H1 (cell line): Measurements from ENCODE around the gene PSMC5. TPM values are rescaled to one million over a fixed set of nuclear protein-coding genes. Genes with fewer than 3 reads are reported as not detected.
A peak's percentile ranks its signal among the peaks of the same experiment; 100 is the strongest.

ENCODE experiments used
- CTCF ChIA-PET: fragments of 300-600 bp; sonication (Branson Sonifier 250); formaldehyde crosslinking; loops from one replicate; lab custom pipeline; 2021; ENCODE audit not compliant: partially characterized antibody; lab: Charles Lee
- POLR2A ChIA-PET: fragments of 300-600 bp; sonication (Branson Sonifier 250); formaldehyde crosslinking; loops from one replicate; lab custom pipeline; 2021; ENCODE audit warnings: inconsistent platforms; ENCODE audit not compliant: partially characterized antibody; lab: Charles Lee
- DNase-seq, 2 experiments: peaks; one replicate each; pipeline versions ENCODE4 v3.0.0 to v3.0.0-alpha.2; 2010 to 2022; ENCODE audit warnings: low spot score in 2 of 2, low read depth in 1 of 2, mixed read lengths in 1 of 2
- FAIRE-seq: peaks from 2 replicates; lab custom pipeline; 2011; peaks lifted over from hg19 to GRCh38; lab: Jason Lieb, UNC
- H2AFZ ChIP-seq: 2 replicates; pipeline ENCODE4 v1.8.1; 2012; ENCODE audit warnings: low read length, inconsistent platforms
- H2AK5ac ChIP-seq: 2 replicates; pipeline ENCODE4 v1.6.1; 2013; ENCODE audit warnings: low read depth, low read length
- H2BK120ac ChIP-seq: replicated peaks from 2 replicates; pipeline ENCODE3; 2013; ENCODE audit warnings: low read depth, low read length, inconsistent platforms
- H2BK12ac ChIP-seq: 2 replicates; pipeline ENCODE4 v1.6.1; 2013; ENCODE audit warnings: low read depth, low read length
- H2BK15ac ChIP-seq: 2 replicates; pipeline ENCODE4 v1.6.1; 2013; ENCODE audit warnings: low read length
- H2BK20ac ChIP-seq: 2 replicates; pipeline ENCODE4 v1.6.1; 2013; ENCODE audit warnings: low read length
- H2BK5ac ChIP-seq: 2 replicates; pipeline ENCODE4 v1.6.1; 2013; ENCODE audit warnings: low read depth, low read length
- H3K14ac ChIP-seq: 2 replicates; pipeline ENCODE4 v1.6.1; 2013; ENCODE audit warnings: inconsistent platforms; ENCODE audit not compliant: insufficient read length
- H3K18ac ChIP-seq: 2 replicates; pipeline ENCODE4 v1.6.1; 2013; ENCODE audit warnings: low read length; ENCODE audit errors: extremely low read depth
- H3K23ac ChIP-seq: 2 replicates; pipeline ENCODE4 v1.6.1; 2013; ENCODE audit warnings: inconsistent platforms; ENCODE audit not compliant: insufficient read length
- H3K23me2 ChIP-seq: 2 replicates; pipeline ENCODE4 v1.6.1; 2013; ENCODE audit warnings: low read depth, low read length
- H3K27ac ChIP-seq: 2 replicates; pipeline ENCODE4 v1.6.1; 2011; ENCODE audit warnings: low read depth, low read length, inconsistent platforms
- H3K27me3 ChIP-seq, 4 experiments: replicated peaks in 1 of 4; 1 replicate in 1 of 4; 2 replicates in 3 of 4; pipeline versions ENCODE4 v1.6.1 to v1.8.1; 2011 to 2013; ENCODE audit warnings: low read length in 3 of 4, mild to moderate bottlenecking in 3 of 4, inconsistent platforms in 2 of 4, mixed read lengths in 2 of 4, moderate library complexity in 1 of 4; ENCODE audit not compliant: control insufficient read depth in 3 of 4, insufficient read depth in 3 of 4; ENCODE audit errors: extremely low read depth in 1 of 4
- H3K36me3 ChIP-seq, 4 experiments: 2 replicates each; pipeline versions ENCODE4 v1.6.1 to v1.8.1; 2011 to 2013; ENCODE audit warnings: mild to moderate bottlenecking in 4 of 4, low read length in 3 of 4, moderate library complexity in 2 of 4, control low read depth in 1 of 4, inconsistent platforms in 1 of 4; ENCODE audit not compliant: insufficient read depth in 4 of 4, control insufficient read depth in 2 of 4
- H3K4ac ChIP-seq: replicated peaks from 2 replicates; pipeline ENCODE3; 2013; ENCODE audit warnings: low read length, low read depth, mixed read lengths, inconsistent platforms; ENCODE audit not compliant: insufficient read length
- H3K4me1 ChIP-seq, 4 experiments: replicated peaks in 1 of 4; 1 replicate in 1 of 4; 2 replicates in 3 of 4; pipeline versions ENCODE4 v1.6.1 to v1.8.1; 2011 to 2013; ENCODE audit warnings: low read length in 3 of 4, inconsistent platforms in 2 of 4, mixed read lengths in 1 of 4; ENCODE audit not compliant: insufficient read depth in 4 of 4, control insufficient read depth in 3 of 4
- H3K4me2 ChIP-seq, 2 experiments: 2 replicates each; pipeline versions ENCODE4 v1.6.1 to v1.8.1; 2011 to 2013; ENCODE audit warnings: low read depth in 2 of 2, low read length in 2 of 2, control low read depth in 1 of 2, inconsistent platforms in 1 of 2, mild to moderate bottlenecking in 1 of 2; ENCODE audit not compliant: insufficient read depth in 1 of 2
- H3K4me3 ChIP-seq, 4 experiments: fragments of 200-600, 300-600 bp in 1 of 4; sonication (generic), shearing (Covaris generic), sonication (Bioruptor Twin) in 1 of 4; 2 replicates each; pipeline versions ENCODE4 v1.5.1 to v1.8.1; 2011 to 2016; ENCODE audit warnings: low read length in 4 of 4, low read depth in 3 of 4, control low read depth in 2 of 4, inconsistent platforms in 2 of 4, mild to moderate bottlenecking in 2 of 4, mixed read lengths in 1 of 4, moderate library complexity in 1 of 4; ENCODE audit not compliant: insufficient read depth in 2 of 4; ENCODE audit errors: extremely low read depth in 1 of 4
- H3K56ac ChIP-seq: replicated peaks from 2 replicates; pipeline ENCODE3; 2013; ENCODE audit warnings: low read depth, mild to moderate bottlenecking, mixed read lengths, low read length, inconsistent platforms; ENCODE audit not compliant: insufficient read length
- H3K79me1 ChIP-seq: 2 replicates; pipeline ENCODE4 v1.6.1; 2013; ENCODE audit warnings: low read depth, low read length, control low read depth
- H3K79me2 ChIP-seq, 2 experiments: 2 replicates each; pipeline versions ENCODE4 v1.6.1 to v1.8.1; 2012 to 2013; ENCODE audit warnings: low read length in 2 of 2, mild to moderate bottlenecking in 2 of 2, inconsistent platforms in 1 of 2; ENCODE audit not compliant: insufficient read depth in 2 of 2, control insufficient read depth in 1 of 2
- H3K9ac ChIP-seq, 4 experiments: replicated peaks in 1 of 4; 1 replicate in 1 of 4; 2 replicates in 3 of 4; pipeline versions ENCODE4 v1.6.1 to v1.8.1; 2011 to 2013; ENCODE audit warnings: low read depth in 3 of 4, low read length in 3 of 4, control low read depth in 2 of 4, mild to moderate bottlenecking in 2 of 4, moderate library complexity in 2 of 4, inconsistent platforms in 1 of 4; ENCODE audit errors: extremely low read depth in 1 of 4
- H3K9me3 ChIP-seq, 2 experiments: 2 replicates each; pipeline versions ENCODE4 v1.6.1 to v1.8.1; 2012 to 2013; ENCODE audit warnings: mild to moderate bottlenecking in 2 of 2, moderate library complexity in 2 of 2, control low read depth in 1 of 2, inconsistent platforms in 1 of 2, low read depth in 1 of 2, low read length in 1 of 2, mixed read lengths in 1 of 2; ENCODE audit not compliant: insufficient read depth in 2 of 2
- H4K20me1 ChIP-seq, 2 experiments: replicated peaks in 1 of 2; 2 replicates each; pipeline versions ENCODE3 to v1.8.1; 2011 to 2013; ENCODE audit warnings: inconsistent platforms in 2 of 2, low read length in 2 of 2, mild to moderate bottlenecking in 1 of 2; ENCODE audit not compliant: insufficient read depth in 2 of 2, control insufficient read depth in 1 of 2
- H4K5ac ChIP-seq: 2 replicates; pipeline ENCODE4 v1.6.1; 2013; ENCODE audit warnings: low read length, low read depth, mixed read lengths, inconsistent platforms; ENCODE audit not compliant: insufficient read length
- H4K8ac ChIP-seq: 2 replicates; pipeline ENCODE4 v1.8.0; 2013; ENCODE audit warnings: mild to moderate bottlenecking, moderate library complexity, low read length, inconsistent platforms; ENCODE audit not compliant: insufficient read depth; ENCODE audit errors: extremely low read depth
- H4K91ac ChIP-seq: replicated peaks from 2 replicates; pipeline ENCODE3; 2013; ENCODE audit warnings: low read length, mixed read lengths, inconsistent platforms; ENCODE audit not compliant: insufficient read length
- CBX5 ChIP-seq: fragments of 300-800, 300-1000 bp; sonication (generic); IDR thresholded peaks from 2 replicates; pipeline ENCODE4 v1.7.1; 2016; ENCODE audit warnings: antibody characterized with exemption, low read length, low read depth
- POLR2A ChIP-seq, 2 experiments: IDR thresholded peaks; 1 replicate in 1 of 2; 2 replicates in 1 of 2; pipeline ENCODE4 v1.6.1; 2011; ENCODE audit warnings: low read depth in 2 of 2, low read length in 2 of 2, mild to moderate bottlenecking in 2 of 2; ENCODE audit errors: control extremely low read depth in 1 of 2
- POLR2AphosphoS5 ChIP-seq: IDR thresholded peaks from 2 replicates; pipeline ENCODE4 v1.6.1; 2011; ENCODE audit warnings: low read depth, low read length
- SIX5 ChIP-seq: IDR thresholded peaks from 2 replicates; pipeline ENCODE4 v1.6.1; 2011; ENCODE audit warnings: mild to moderate bottlenecking, low read depth, low read length
- SP4 ChIP-seq: IDR thresholded peaks from 2 replicates; pipeline ENCODE4 v1.6.1; 2012; ENCODE audit warnings: low read length, inconsistent platforms
- WGBS, 2 experiments: shearing (Covaris generic) in 1 of 2; methylation state at CpG; one replicate each; pipeline versions ENCODE4 v1.1.6 to v1.1.7; 2013 to 2015; ENCODE audit warnings: low lambda C conversion rate in 2 of 2, mixed read lengths in 2 of 2, inconsistent platforms in 1 of 2, low coverage in 1 of 2, missing lambda C conversion rate in 1 of 2; ENCODE audit not compliant: insufficient replicate concordance in 2 of 2, insufficient coverage in 1 of 2, insufficient read length in 1 of 2; ENCODE audit errors: extremely low coverage in 1 of 2, missing lambda C conversion rate in 1 of 2; 5-methylcytosine and 5-hydroxymethylcytosine counted together
- polyA plus RNA-seq, 7 experiments: library from polyadenylated mRNA; depleted of rRNA in 3 of 7; stranded (reverse) in 5 of 7; unstranded in 2 of 7; fragments of >200 nt in 5 of 7; fragments of 200-250 nt in 2 of 7; gene quantifications; 1 replicate in 5 of 7; 2 replicates in 1 of 7; 4 replicates in 1 of 7; pipeline versions ENCODE4 v1.2.1 to v1.2.3, GENCODE V29; 2011 to 2013; ENCODE audit warnings: missing spikeins in 2 of 7, mixed read lengths in 2 of 7
- total RNA-seq: library from RNA; stranded (reverse); fragmentation: NEBNext Ultra II Directional; extraction: Animal tissue kit (Norgen Biotek cat#: 25700); gene quantifications from 2 replicates; pipeline ENCODE4 v1.2.1, GENCODE V29; 2021

The PSMC5 gene
- total and polyA plus RNA-seq, 2 of the 8 experiments (the other 6 are each of a cell fraction or from before 2014, with no cell fraction given): 172 to 180 TPM

DNA sequence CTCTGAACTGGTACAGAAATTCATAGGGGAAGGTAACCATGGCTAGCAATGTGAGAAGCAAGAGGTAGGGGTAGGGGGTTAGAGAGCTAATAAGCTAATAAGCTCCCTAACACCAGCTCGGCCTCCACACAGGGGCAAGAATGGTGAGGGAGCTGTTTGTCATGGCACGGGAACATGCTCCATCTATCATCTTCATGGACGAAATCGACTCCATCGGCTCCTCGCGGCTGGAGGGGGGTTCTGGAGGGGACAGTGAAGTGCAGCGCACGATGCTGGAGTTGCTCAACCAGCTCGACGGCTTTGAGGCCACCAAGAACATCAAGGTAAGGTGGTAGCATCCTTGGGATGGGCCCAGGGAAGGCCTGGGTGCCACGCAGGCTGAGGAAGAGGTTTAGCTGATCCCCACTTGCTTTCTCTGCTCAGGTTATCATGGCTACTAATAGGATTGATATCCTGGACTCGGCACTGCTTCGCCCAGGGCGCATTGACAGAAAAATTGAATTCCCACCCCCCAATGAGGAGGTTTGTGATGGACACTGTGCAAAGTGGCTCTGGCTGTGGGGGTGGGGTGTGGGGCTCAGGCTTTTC is 3.8 kb downstream of the PSMC5 start:
- H3K14ac ChIP-seq: no peak overlapping the region
- no peak overlapping the region for H4K91ac ChIP-seq
- ChIA-PET CTCF (interaction anchor here (1.0 to 5.2 kb wide), 7 partner anchors 8 to 36 kb away, joined by 3 to 61 read pairs (median 3); no protein-coding TSS in a partner anchor), POLR2A (interaction anchor here (0.9 to 32.3 kb wide), 10 partner anchors 1 to 675 kb away, joined by 3 to 593 read pairs (median 4); partner anchors contain the start of genes CCDC47, DDX42, DDX5 and FTSJ3)
- peaks cover 0 to 29% of the 10 kb centered on the region in 2 experiments; a peak in 3 of 4 replicates for H3K79me2 ChIP-seq
- no peak overlapping the region for H3K9ac ChIP-seq
- no peak overlapping the region for H2BK5ac ChIP-seq
- no peak for DNase-seq
- no peak overlapping the region for H3K56ac ChIP-seq
- TF ChIP-seq SP4 (no peak), POLR2AphosphoS5 (peak; percentile 51; the same call in 1 of the 2 replicates), CBX5 (no peak), POLR2A (IDR thresholded peaks at IDR 0.05; ENCODE audit: control extremely low read depth in 1 of 2, low read depth in 2 of 2, low read length in 2 of 2) (peak in 1 of 2 experiments; percentile 29; a peak in 1 of 3 replicates), SIX5 (no peak)
- no peak overlapping the region for H3K4me3 ChIP-seq
- H2BK120ac ChIP-seq: no peak overlapping the region
- no peak overlapping the region for H3K18ac ChIP-seq
- H4K5ac ChIP-seq: no peak overlapping the region
- no peak overlapping the region for H2BK20ac ChIP-seq
- no peaks in the 10 kb centered on the region for H3K27me3 ChIP-seq
- no peak overlapping the region for H2AFZ ChIP-seq
- no peak overlapping the region for H3K27ac ChIP-seq
- FAIRE-seq: no peak
- no peaks in the 10 kb centered on the region for H3K9me3 ChIP-seq
- no peak overlapping the region for H3K23ac ChIP-seq
- peaks cover 2 to 25% of the 10 kb centered on the region in 2 experiments for H4K20me1 ChIP-seq
- 89% methylated on average over 15 of the region's 15 CpGs; no CpG with 5 or more reads in 1 of the 2 experiments for WGBS, 2 experiments
- peaks cover 0 to 3% (median 0%) of the 10 kb centered on the region in 4 experiments; a peak in 1 of 7 replicates for H3K4me1 ChIP-seq
- no peak overlapping the region for H3K4ac ChIP-seq
- H3K36me3 ChIP-seq: peaks cover 40 to 65% (median 59%) of the 10 kb centered on the region in 4 experiments
- peaks cover 8% of the 10 kb centered on the region for H3K23me2 ChIP-seq
- no peak overlapping the region for H2AK5ac ChIP-seq
- H3K79me1 ChIP-seq: peaks cover 13% of the 10 kb centered on the region; the same call in 1 of the 2 replicates
- H2BK15ac ChIP-seq: no peak overlapping the region
- no peak overlapping the region for H4K8ac ChIP-seq
- H2BK12ac ChIP-seq: no peak overlapping the region
- H3K4me2 ChIP-seq: no peak overlapping the region
